ENCODE results near the gene CARTPT.

Gene CARTPT

DNA sequence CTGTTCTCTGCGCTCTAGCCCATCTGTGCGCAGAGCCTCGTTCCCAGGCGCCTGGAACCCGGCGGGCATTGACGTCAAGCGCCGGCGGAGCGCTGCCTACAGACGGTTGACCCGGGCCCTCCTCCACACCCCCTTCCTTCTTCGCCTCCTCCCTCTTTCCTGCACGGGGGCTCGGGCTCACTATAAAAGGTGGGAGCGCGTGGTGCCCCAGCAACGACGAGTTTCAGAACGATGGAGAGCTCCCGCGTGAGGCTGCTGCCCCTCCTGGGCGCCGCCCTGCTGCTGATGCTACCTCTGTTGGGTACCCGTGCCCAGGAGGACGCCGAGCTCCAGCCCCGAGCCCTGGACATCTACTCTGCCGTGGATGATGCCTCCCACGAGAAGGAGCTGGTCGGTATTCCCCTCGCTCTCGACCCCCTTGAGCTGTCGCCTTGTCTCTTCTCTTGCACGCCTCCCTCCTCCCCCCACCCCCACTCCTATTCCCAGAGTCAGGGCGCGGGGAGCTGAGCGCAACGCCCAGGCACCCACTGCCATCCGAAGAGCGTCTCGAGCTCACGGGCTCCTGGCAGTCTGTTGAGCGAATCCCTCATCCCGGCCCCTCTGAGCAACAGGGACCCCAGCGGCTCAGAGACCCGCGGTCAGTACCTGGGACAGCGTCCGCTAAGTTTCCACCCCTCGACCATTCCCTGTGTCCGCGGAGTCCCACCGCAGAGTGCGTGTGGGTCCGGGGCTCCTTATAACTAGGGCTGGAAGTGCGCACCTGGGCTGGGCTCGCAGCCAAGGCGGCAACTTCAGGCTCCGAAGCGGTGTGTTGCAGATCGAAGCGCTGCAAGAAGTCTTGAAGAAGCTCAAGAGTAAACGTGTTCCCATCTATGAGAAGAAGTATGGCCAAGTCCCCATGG lies at the start of gene CARTPT:
Gene CARTPT (plus strand): TSS at position 213 of the 902 bp plus-strand sequence. CDS start 19 bp downstream, at position 232.
- peak; percentile 76 for DNase-seq

DNA sequence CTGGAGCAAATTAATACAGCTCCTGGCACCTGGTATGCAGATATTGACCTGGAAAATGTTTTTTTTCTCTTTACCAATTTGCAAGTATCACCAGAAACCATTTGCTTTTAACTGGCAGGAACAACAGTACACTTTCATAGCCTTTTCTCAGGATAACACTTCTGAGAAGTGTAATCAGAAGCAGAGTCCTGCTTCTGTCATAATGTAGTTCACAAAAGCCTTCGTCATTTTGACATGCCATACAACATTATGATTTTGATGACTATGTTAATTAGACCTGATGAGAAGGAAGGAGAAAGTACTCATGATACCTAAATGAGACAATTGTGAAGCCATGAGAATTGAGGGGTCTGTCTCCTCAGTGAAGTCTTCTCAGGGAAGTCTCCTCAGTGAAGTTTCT lies 41.1 kb upstream of the CARTPT start:
- DNase-seq: no peak

DNA sequence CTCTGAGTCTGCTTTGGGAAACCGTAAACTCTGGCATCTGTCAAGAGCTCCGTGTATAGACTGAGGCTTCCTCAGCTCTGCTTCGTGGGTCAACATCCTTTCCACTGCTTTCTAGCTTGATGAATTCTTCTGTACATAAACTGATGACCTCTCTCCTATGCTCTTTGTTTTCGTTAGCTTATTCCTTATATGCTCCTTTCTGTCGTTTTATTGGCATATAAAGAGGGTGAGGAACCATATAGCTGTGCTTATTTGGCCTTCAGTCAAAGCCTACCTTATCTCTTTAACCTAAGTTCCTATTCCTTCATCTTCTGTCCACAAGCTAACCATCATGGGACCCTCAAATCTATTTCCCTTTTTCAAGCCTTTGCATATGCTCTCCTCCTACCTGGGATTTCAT lies 39.4 kb upstream of the CARTPT start:
- no peak for DNase-seq

DNA sequence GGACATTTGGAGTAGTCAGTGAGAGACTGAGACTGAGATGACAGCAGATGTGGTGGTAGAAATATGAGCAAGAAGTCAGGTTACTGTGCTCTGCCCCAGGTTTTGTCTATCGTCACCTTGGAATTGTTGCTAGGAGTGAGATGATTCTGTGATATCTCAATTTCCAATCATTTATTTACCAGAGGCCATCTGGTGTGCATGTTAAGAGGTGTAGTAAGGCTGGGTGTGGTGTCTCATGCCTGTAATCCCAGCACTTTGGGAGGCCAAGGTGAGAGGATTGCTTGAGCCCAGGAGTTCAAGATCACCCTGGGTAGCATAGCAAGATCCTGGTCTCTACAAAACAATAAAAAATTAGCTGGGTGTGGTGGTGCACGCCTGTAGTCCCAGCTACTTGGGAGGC lies 38.6 kb upstream of the CARTPT start:
- DNase-seq: no peak

DNA sequence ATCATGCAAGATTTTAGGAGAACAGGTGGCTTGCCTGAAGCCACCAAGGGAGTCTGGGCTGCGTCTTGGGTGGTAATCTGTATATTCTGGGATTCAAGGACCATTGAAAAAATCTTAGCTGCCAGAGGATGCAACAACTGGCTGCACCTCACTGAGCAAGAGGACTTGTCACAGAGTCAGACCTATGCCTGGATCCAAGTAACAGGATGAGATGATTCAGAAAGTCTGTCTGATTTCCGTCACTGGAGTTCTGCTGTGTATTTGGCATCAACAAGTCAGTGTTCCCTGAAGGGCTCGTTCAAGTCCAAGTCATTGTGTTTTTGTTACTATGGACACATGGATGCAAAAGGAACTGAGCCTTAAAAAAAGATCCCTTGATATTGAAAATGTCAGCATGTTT lies 37.8 kb upstream of the CARTPT start:
- no peak for DNase-seq

DNA sequence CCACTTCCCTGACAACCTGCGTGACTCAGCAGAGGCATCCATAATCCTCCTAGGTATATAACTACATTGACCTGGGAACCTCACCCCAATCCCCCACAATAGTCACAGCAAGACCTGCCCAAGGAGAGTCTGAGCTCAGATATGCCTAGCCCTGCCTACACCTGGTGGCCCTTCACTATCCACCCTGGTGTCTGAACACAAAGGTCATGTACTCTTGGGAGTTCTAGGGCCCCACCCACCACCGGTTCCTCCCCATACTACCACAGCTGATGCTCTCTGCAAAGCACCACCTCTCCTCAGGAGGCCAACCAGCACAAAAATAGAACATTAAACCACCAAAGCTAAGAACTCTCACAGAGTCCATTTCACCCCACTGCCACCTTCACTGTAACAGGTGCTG lies 34.8 kb upstream of the CARTPT start:
- no peak for DNase-seq

DNA sequence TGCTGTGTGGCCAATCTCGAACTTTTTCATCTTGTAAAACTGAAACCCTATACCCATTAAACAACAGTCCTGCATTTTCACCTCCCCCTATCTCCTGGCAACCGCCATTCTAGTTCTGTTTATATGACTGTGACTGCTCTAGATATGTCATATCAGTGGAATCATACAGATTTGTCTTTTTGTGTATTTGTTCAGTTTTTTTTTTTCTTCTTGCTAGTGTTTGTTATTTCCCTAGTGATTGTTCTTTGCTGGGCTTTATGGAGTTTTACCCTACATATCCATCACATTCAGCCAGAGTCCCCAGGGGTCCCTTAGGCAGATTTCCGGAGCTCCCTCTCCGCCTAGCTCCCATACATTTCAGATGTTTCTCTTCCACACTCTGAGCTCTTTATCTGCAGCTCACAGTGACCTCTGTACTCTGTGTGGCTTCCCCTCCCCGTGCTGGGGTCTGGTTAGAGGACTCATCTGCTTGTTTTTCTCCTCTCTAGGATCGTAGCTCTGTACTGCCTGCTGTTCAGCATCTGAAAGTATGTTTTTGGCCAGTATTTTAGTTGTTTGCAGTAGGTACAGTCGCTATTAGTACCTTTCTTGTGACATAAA lies 25.1 kb upstream of the CARTPT start:
- peak; percentile 54 for DNase-seq

DNA sequence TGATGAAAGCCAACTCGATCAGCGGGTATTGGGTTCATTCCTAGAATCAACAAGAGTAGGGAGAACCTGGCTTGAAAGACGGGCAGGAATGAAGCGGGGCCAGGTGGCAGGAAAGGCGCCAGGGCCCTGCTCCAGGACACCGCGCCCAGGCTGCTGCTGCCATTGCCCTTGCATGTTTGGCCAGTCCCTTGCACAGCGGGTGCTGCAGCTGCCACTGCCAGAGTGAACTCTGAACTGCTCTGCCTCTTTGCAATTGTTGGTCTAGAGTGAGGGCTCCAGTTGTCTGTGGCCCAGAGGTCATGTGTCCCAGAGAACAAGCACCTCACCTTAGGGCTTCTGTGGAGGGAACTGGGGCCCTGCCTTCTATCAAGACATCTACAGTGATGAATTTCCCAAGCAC lies 24.0 kb upstream of the CARTPT start:
- no peak for DNase-seq

DNA sequence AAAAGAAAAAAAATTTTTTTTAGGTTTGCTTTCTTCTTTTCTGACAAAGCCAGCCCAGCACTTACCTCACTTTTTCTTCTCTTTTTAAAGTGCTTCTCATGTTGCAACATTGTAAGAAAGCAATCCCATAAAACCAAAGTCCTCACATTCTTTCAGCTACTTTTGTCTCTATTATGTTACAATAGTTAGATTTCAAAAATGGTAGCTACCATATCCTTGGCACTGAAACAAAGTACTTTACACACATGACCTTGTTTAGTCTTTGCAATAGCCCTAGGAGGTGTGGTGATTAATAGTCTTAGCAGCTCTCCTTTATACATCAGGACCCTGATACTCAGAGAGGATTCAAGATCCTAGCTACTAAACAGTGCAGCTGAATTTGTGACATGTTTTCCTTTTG lies 23.5 kb upstream of the CARTPT start:
- no peak for DNase-seq

DNA sequence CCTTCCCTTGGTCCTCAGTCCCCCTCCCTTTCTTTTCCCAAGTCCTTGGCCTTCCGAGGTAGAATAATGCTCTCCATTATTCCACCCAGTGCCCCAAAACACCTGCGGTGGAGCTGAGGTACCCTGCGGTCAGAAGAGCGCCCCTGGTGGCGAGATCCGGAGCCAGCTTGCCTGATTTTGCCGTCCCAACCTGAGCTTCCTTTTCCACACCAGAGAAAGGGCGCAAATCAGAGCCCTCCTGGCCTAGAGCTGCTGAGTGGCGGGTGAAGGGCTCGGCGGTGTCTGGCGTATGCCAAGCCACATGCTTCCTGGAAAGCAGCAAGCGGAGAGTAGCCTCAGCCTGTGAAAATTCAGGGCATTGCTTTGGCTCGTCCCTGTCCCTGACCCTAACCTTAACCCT lies 21.1 kb upstream of the CARTPT start:
- DNase-seq: no peak

DNA sequence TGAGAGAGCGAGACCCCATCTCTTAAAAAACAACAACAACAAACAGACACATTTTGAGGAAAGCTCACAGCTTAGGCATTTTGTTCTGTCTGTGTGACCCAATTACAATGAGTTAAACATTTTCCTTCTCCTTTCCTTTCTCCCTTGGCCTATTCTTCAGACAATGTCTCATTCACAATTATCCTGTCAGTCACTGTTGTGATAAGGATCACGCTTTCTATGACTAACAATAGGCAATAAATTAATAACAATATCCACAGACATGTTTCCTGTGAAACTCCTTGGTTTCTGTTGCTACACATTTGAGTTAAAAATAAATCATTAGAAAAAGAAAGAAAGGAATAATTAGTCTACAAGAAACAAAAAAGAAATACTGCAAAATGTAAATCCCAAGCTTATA lies 19.8 kb upstream of the CARTPT start:
- DNase-seq: no peak

DNA sequence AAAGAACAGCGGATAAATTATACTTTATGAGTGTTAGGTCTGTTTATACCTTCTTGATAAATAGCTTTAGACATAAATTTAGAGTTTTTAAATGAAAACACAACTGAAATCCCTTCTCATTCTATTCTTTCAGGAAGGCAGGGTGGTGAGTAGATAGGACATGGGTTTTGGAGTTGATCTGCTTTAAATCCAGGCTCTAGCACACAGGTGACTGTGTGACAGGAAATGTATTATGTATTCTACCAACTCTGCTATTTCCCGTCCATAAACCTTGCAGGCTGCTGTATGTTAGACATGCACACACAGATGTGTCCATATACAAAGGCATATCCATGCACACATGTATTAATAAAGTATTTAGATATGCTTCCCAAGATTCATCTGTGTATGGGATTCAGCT lies 19.3 kb upstream of the CARTPT start:
- DNase-seq: no peak

DNA sequence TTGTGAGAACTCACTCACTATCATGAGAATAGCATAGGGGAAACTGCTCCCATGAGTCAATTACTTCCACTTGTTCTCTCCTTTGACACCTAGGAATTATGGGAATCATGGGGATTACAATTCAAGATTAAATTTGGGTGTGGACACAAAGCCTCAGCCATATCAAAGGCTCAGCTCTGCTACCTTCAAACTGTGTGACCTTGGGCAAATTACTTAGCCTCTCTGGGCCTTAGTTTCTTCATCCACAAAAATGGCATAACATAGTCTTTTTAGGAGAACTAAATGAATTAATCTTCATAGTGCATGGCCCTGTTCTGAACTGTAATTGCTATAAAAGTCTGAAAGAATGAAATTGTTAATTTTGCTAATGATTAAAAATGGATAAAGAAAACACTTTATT lies 18.3 kb upstream of the CARTPT start:
- no peak for DNase-seq

DNA sequence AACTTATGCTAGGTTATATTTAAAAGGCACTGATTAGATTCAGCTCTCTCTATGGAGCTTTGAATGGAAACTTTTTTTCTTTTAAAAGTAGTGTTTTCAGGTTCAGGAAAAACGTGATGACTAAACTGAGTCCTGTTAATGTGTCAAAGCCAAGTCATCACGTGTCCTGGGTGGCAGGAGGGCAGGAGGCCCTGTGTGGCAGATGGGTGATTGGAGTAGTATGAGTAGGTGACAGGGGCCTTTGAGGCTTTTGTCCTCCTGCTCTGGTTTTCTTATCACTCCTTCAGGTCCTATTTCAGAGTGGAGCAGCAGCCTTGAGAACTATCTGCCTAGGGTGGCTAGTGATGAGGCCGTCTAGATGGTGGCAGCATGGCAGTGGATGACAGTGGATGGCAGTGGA lies 17.7 kb upstream of the CARTPT start:
- DNase-seq: no peak

DNA sequence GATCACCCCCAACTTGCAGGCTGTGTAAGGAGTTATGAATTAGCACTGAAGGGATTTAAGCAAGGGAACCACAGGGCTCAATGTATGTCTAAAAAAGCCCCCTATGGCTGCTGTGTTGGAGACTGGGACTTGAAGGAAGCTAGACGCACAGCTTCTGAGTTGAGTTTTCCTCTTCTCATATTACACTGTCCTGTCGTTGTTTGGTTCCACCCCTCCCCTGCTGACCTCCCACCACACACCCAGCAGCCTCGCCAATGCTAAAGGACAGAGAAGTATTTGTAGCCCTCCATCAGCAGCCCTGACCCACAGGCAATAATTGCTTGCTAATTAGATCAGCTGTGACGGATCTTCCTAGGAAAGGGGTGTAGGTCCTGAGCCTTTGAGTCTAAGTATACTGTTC lies 15.1 kb upstream of the CARTPT start:
- DNase-seq: peak; percentile 13

DNA sequence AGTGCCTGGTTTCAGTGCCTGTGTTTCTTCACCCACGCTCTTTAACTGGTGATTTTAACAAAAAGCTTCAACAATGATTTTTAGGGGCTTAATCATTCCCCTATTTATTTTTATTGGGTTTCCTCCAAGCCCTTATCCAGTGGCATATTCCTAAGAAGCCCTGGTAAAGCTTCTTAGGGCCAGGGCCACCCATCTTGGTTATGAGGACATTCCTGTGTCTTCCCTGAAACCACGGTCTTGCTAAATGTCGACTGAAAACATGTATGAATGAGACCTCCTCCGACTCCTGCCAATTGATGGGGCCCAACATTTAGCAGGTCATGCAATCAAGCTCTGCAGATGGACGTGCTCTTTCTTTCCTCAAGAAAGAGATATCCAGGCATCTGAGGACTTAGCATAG lies 13.7 kb upstream of the CARTPT start:
- no peak for DNase-seq

DNA sequence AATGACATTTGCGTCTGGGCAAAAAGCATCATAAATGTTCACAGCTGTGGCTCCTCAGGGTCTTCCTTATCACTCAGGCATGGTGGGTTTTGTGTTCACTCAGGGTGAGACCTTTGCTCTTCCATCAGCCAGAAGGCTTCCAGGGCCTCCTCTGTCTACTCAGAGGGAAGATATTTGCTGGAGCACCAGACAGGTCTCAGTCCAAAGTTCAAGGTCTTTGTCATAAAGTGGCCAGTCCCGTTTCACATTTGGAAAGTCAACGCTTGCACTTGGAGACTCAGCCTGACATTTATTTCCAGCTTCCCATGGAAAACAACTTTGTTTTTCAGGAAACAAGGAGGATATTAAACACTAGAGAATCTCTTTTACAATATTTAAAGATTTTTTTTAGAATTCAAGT lies 12.2 kb upstream of the CARTPT start:
- DNase-seq: no peak

DNA sequence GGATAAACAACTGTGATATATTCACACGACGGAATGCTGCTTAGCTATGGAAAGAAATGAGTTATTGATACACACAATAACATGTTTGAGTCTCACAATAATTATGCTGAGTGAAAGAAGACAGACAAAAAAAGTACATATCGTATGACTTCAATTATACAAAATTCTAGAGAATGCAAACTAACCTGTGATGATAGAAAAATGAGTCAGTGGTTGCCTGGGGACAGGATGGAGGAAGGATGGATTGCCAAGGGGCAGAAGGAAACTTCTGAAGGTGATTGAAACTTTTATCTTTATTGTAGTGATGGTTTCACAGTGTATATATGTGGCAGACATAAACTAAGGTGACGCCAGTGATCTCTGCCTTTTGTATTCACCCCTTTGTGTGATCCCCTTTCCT lies 7.5 kb upstream of the CARTPT start:
- no peak for DNase-seq

DNA sequence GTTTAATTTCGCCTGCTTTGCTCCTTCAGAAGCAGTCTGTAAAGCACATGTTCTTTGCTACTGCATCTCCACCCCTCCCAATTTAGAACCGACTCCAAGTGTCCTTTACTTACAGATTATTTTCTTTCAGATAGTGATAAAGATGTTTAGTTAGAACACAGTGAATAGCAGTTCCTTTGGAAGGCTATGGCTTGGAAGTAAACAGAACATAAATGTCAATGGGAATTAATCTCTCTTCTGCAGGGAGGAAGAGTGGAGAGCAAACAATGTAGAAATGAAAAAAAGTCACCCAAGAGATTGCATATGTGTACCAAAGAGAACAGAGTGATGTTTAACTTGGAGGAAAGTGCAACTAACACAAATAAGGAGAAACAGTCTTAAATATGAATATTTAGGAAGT lies 4.2 kb upstream of the CARTPT start:
- DNase-seq: no peak

DNA sequence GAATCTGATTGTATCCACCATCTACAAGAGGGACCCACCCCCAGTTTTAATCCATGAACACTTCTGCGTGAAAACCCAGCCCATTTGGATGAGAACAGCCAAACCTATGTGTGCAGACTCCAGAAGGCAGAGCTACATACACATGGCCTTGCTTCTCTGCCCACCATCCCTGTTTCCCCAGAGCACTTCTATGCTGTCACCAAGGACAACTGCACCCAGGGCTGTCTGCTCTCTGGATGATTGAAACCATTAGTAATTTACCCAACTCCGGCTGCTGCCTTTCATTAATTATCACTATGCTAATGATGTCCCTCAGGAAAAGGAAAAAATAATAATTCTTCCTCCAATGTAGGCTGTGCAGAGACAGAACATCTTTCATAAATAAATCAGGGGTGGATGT lies 8.9 kb downstream of the CARTPT start:
- DNase-seq: no peak

DNA sequence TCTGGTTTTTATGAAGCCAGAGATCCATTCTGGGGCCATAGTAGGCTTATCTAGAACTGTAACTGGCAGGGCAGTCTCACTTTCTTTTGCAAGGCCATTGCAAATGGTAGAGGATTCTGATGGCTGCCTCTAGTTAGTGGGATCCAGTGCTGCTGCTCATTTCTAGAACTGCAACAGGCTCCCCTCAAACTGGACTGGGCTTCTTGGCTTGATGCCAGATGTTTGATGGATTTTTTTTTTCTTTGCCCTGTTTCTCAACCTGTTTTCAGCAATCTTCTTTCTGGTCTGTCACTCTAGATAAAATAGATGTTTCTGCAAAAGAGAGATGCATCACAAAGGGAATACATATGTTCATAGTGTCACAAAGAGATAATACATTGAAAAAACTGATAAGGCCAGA lies 11.9 kb downstream of the CARTPT start:
- DNase-seq: no peak

DNA sequence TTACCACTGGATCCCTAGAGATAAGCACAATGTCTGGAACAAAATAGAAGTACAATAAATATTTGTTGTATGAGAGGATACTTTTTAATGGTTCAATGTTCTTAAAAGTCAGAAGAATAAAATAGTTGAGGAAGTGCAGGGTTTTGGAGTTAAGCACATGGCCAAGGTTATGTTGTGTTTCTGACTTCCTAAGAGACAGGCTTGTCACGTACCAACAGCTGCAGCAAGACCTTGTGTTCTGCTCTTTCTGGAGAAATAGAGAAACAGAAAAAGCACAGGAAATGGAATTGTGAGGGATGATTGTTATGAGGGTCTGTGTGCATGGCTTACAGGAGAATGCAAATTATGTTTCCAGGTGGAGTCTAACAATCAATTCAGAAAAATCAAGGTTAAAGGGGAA lies 12.9 kb downstream of the CARTPT start:
- no peak for DNase-seq

DNA sequence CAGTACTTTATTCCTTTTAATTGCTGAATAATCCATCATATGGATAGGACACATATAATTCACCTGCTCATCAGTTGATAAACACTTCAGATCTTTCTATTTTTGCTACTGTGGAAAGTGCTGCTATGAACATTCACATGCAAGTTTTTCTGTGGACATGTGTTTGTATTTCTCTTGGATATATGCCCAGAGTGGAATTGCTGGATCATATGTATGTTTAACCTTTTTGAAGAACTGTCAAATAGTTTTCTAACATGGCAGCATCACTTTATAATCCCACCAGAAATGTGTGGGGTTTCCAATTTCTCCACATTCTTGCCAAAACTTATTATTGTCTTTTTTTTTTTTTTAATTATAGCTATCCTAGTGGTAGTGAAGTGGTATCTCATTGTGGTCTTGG lies 15.1 kb downstream of the CARTPT start:
- no peak for DNase-seq

DNA sequence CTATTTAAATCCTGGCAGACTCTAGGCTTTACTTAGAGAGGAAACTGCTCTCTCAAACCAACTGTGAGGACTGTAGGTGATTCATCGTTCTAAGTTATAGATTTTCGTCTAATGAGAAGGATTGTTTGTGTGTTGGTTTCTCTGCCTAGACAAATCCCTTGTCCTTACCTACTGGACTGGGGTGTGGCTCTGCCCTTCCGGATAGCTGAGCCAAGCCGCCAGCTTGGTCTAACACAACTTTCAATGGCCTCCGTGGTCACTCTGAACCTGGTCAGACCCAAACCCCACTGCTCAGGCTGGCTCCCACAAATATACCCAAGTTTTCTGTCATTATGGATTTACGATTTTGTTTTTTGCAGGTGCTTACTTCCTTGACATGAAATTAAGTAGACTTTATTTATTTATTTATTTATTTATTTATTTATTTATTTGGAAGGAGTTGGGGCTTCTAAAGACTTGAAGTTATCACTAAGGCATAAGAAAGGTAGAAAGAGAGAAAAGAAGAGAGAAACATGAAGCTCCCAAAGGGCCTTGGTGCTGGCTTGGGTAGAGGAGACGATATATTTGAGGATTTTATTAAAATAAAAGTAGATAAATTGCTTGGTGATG lies 19.0 kb downstream of the CARTPT start:
- DNase-seq: no peak

Measured in retina (tissue), 1 donor.